ENCODE results near the gene AKAP6.
"Not testable (repeated sequence)": the region's sequence is repeated elsewhere in the genome, so short reads cannot be mapped to it uniquely, and the experiment has no call there.

AKAP6 gene

DNA sequence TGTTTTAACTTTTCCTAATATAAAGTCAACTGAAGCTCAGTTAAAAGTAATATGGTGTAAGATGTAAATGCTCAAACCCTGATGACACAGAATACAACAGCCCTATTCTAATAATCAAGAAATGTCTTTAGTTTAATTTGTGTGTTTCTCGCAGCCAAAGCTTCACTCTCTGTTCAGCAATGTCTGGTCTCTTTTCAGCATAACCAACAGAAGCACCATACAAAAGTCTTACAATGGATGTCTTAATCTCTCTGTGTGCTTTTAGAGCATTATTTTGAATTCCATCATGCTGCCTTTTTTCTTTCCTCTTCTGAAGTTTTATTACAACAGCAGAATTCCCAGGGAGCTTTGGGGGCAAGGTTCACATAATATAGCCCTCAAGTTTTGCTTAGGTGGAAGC lies 399.4 kb downstream of the AKAP6 start:
- no peak for DNase-seq (ENCODE audit: low read depth in 1 of 2, low spot score in 1 of 2)

GRCh38 chr14:32728976-32729375 lies 399.9 kb downstream of the AKAP6 start:
- DNase-seq (ENCODE audit: low read depth in 1 of 2, low spot score in 1 of 2) = no peak

- no peak for DNase-seq (ENCODE audit: low read depth in 1 of 2, low spot score in 1 of 2)
Observed at GRCh38 chr14:32731249-32731648, 402.2 kb downstream of the AKAP6 start.

- no peak for DNase-seq (ENCODE audit: low read depth in 1 of 2, low spot score in 1 of 2)
Observed at GRCh38 chr14:32733015-32733414, 403.9 kb downstream of the AKAP6 start.

DNA sequence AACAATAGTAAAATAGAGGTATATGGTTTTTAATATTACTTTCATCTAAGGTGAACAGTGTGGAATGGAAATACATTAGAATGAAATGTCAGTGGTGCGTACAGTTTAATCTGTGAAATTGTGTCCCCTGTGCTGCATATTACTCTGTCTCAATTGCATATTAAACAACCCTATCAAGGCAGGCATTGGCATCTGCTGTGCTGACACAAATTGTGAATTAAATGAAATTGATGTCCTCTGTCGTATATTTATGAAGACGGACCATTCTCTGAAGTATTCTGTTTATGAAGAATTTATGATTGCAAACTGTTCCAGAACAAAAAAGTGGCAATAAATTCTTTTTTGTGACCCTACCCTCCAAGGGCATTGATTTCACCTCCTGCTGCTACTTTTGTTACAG lies 405.2 kb downstream of the AKAP6 start:
- DNase-seq (ENCODE audit: low read depth in 1 of 2, low spot score in 1 of 2) = no peak

GRCh38 chr14:32737621-32738020 lies 408.5 kb downstream of the AKAP6 start:
- DNase-seq (ENCODE audit: low read depth in 1 of 2, low spot score in 1 of 2) = no peak

- DNase-seq (ENCODE audit: low read depth in 1 of 2, low spot score in 1 of 2) = no peak
Observed at GRCh38 chr14:32738206-32738871, 409.2 kb downstream of the AKAP6 start.

GRCh38 chr14:32744811-32745445 lies 415.8 kb downstream of the AKAP6 start:
- no peak for DNase-seq (ENCODE audit: low read depth in 1 of 2, low spot score in 1 of 2)

DNA sequence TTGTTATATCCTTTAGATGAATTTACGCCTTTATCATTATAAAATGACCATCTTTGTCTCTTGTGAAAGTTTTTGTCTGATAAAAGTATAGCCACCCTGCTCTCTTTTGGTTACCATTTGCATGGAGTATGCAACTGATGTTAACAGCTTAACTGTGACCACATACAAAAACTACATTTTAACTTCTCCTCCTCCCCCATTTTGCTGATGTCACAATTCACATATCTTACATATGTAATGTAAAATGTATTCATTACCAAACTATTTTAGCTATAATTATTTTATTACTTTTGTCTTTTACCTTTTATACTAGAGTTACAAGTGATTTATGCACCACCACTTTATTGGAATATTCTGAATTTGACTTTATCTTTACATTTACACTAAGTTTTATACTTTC lies 425.1 kb downstream of the AKAP6 start:
- no peak for DNase-seq (ENCODE audit: low read depth in 1 of 2, low spot score in 1 of 2)

DNA sequence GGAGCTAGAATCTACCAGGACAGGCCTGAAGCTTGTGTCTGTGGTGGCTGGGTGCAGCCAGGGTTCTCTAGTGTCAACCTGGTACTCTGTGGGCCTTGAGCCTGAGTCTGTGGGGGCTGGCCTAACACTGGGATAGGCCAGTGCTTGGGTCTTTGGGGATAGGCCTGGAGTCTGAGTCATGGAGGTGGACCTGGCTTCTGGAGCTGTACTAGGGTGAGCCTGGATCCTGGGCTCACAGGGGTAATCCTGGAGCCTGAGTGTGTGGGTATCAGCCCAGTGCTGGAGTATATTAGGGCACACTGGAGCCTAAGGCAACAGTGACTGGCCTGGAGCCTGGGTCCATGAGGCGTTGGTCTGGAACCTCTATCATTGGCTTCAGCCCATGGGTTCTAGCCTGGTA lies 427.1 kb downstream of the AKAP6 start:
- DNase-seq (ENCODE audit: low read depth in 1 of 2, low spot score in 1 of 2) = no peak

DNA sequence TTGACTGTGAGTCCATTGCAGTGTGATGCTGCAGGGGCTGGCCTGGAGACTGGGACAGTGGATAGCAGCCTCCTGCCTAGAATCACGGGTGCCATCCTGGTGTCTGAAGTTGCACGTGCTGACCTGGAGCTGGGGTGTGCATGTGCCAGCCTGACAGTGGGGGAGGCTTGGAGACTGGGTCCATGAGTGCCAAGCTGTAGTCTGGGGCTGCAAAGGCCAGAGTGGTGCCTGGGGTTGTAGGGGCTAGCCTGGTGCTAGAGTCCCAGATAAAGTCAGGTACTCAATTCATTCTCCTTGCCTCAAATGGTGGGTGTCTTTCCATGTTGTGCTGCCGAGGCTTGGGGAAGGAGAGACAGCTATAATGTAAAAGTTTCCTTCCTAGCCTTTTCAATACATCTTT lies 427.7 kb downstream of the AKAP6 start:
- DNase-seq (ENCODE audit: low read depth in 1 of 2, low spot score in 1 of 2) = no peak

DNA sequence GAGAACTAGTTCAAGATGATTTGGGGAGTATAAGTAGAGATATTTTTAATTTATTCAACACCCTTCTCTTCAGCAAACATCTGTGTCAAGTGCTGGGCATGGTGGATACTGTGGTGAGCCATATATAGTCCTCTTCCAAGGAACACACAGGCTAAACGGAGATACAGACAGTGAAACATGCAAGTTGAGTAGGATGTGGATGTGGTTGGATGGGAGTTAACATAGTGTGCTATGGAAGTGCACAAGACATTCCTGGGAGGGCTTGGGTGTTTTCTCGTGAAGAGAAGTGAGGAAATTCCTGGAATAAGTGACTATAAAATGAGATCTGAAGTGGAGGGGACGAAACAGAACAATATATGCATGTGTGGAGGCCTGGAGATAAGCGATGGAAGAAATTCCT lies 428.5 kb downstream of the AKAP6 start:
- DNase-seq (ENCODE audit: low read depth in 1 of 2, low spot score in 1 of 2) = no peak

- DNase-seq (ENCODE audit: low read depth in 1 of 2, low spot score in 1 of 2) = no peak
Observed at GRCh38 chr14:32761381-32761968, 432.4 kb downstream of the AKAP6 start.

- no peak for DNase-seq (ENCODE audit: low read depth in 1 of 2, low spot score in 1 of 2)
Observed at GRCh38 chr14:32762886-32763285, 433.8 kb downstream of the AKAP6 start.

DNA sequence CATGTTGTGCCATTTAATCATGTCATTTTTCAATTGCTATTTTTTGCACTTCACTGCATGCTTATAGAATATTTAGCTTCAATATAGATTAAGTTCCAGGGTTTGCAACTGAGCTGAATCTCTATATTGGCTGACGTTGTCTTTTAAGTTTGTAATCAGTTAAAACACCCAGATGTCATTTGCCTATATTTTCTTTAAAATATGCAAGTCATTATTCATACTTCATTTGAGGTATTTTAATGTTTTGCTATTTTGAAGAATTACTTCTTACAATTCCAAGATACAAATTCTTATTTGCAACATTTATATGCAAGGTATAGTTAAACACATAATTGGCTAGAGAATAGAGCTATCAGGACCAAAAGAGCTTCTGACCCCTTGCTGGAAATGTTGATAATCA lies 434.6 kb downstream of the AKAP6 start:
- DNase-seq (ENCODE audit: low read depth in 1 of 2, low spot score in 1 of 2) = no peak

- no peak for DNase-seq (ENCODE audit: low read depth in 1 of 2, low spot score in 1 of 2)
Observed at GRCh38 chr14:32764131-32764530, 435.0 kb downstream of the AKAP6 start.

- no peak for DNase-seq (ENCODE audit: low read depth in 1 of 2, low spot score in 1 of 2)
Observed at GRCh38 chr14:32770422-32770821, 441.3 kb downstream of the AKAP6 start.

GRCh38 chr14:32774214-32774613 lies 445.1 kb downstream of the AKAP6 start:
- no peak for DNase-seq (ENCODE audit: low read depth in 1 of 2, low spot score in 1 of 2)

- DNase-seq (ENCODE audit: low read depth in 1 of 2, low spot score in 1 of 2) = no peak
Observed at GRCh38 chr14:32779840-32780239, 450.7 kb downstream of the AKAP6 start.

DNA sequence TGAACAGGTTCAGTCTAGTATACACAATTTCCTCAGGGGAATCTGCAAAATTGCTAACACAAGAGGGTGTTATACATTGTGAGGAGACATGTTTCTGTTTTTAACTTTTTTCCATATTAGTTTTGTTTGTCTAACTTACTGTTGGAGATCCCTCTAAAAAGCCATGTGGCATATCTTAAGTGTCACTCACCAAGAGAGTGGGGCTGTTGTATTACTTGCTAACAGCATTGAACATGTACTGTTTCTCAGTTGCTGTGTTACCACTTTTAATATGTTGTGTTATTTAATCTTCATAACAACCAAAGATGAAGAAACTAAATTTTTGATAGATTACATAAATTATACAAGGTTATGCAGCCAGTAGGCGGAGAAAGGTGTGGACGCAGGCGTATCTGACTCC lies 455.3 kb downstream of the AKAP6 start:
- no peak for DNase-seq (ENCODE audit: low read depth in 1 of 2, low spot score in 1 of 2)

GRCh38 chr14:32785585-32785984 lies 456.5 kb downstream of the AKAP6 start:
- DNase-seq (ENCODE audit: low read depth in 1 of 2, low spot score in 1 of 2) = no peak

- no peak for DNase-seq (ENCODE audit: low read depth in 1 of 2, low spot score in 1 of 2)
Observed at GRCh38 chr14:32786886-32787285, 457.8 kb downstream of the AKAP6 start.

- not testable (repeated sequence) for DNase-seq (ENCODE audit: low read depth in 1 of 2, low spot score in 1 of 2)
Observed at GRCh38 chr14:32793033-32793432, 463.9 kb downstream of the AKAP6 start.
